HG03342 (cell line): ENCODE data around the gene HOXA1.

ENCODE experiments used
- ATAC-seq: cut with Tn5 transposase; IDR thresholded peaks from one replicate; pipeline ENCODE4 v1.9.1; 2021; ENCODE audit warnings: mild to moderate bottlenecking, moderate library complexity; ENCODE audit not compliant: unreplicated experiment

Gene HOXA1

GRCh38 chr7:27094304-27095049 lies 1.3 kb downstream of the HOXA1 start:
- no peak for ATAC-seq

- ATAC-seq = no peak
Measured at GRCh38 chr7:27093184-27093895, 2.5 kb downstream of the HOXA1 start.

DNA sequence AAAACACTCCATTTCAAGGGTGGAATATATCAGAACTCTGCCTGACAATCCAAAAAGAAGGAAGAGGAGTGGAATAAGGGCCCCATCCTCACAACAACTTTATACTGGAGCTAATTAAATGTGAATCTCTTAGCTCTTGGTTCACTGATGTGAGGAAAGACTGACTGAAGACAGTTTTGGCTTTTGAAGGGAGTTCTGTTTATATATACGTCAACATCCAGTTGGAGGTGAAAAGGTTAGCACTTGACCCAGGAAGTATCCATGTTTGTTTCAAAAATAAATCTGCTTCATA lies 3.0 kb downstream of the HOXA1 start:
- ATAC-seq = no peak

- no peak for ATAC-seq
Measured at GRCh38 chr7:27091941-27092818, 3.6 kb downstream of the HOXA1 start.

- no peak for ATAC-seq
Measured at GRCh38 chr7:27091105-27091504, 4.7 kb downstream of the HOXA1 start.

DNA sequence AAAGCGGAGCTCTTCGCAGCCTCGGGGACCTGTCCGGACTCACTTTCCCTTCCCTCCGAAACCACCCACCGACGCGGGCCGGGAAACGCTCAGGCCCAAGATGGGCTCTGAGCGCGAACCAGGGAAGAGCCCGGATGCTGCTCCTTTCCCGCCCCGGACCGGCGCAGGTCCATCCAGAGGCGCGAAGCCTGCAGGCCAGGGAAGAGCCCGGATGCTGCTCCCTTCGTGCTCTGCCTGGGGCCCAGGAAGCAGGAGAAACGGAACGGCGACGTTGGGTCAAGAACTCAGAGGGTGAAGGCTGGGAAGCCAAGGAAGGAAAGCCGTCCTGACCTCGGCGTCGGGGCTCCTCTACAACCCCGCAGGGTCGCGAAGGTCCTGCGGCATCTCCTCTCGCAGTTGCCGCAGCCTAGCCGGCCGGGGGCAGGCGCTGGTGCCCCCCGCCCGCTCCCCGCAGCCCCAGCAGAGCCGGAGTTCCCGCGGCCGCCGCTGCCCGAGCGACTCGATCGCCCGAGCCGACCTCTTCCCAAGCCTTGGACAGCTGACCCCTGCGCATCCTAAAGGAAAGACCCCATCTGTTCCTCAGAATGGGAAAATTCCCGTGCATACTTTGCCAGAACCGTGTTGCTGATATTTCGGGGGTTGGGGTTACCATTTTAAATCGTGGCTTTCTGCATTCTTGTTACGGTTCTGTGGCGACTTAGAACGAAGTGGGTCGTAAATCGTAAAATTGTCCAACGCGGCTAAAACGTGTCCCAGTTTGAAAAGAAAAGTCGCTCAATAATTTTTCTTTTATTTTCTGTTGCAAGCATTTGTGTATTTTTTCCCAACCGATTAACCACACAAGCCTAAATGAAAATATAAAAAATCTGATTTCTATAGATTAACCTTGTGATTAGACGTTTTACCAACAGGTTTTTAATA lies 7.5 kb downstream of the HOXA1 start:
- no peak for ATAC-seq

DNA sequence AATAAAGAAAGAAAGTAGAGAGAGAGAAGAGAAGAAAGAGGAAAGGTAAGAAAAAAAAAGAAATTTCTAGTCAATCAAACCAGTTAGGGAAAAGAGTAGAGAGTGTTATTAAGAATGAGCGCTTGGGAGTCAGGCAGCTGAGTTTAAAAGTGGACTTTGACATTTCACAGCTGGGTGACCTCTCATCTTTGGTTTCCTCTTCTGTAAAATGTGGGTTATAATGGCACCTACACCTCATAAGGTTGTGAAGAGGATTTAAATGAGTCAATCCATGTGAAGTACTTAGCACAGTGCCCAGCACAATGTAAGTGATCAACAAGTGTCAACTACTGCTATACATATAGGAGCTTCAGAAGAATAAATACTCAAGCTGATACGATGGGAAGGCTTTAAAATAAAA lies 12.2 kb downstream of the HOXA1 start:
- no peak for ATAC-seq

DNA sequence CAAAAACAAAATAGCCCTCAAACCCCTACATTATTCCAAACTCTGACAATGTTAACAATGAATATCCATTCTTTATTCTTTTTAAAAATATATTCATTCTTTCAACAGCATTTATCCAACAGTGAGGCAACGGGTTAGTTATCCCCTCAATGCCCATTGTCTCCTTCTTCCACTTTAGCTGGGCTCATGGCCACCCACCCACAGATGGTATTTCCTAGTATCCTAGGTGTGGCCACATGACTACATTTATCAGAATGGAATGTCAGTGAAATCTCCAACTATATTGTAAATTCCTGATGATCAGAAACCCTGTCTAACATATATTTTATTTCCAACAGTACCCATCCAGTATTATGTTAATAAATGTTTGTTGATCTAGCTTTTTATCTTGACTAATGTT lies 13.6 kb downstream of the HOXA1 start:
- no peak for ATAC-seq

DNA sequence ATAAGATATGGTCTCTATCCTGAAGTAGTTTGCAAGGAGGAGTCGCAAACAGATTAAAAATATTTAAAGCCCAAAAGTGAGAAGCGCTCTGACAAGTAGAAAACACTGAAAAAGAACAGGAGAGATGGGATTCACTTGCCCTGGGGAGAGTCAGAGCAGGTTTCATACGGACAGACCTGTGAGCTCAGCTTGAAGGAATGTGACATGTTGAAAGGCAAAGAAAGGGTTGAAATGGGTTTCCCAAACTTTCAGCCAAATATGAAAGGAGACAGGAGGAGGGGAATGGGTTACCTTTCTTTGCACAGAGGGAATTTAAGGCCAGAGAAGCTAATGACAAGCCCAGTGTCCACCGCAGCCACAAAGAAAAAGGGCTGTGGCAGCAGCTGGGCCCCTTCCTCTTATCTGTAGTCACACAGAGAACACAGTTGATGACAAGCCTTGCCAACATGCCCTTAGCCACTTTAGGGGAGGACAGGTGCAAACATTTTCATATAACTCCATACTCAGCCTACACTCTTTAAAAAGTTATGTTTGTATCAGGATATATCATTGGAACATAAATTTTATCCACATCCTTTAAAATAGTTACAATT lies 14.9 kb downstream of the HOXA1 start:
- no peak for ATAC-seq

GRCh38 chr7:27079234-27079975 lies 16.4 kb downstream of the HOXA1 start:
- no peak for ATAC-seq

DNA sequence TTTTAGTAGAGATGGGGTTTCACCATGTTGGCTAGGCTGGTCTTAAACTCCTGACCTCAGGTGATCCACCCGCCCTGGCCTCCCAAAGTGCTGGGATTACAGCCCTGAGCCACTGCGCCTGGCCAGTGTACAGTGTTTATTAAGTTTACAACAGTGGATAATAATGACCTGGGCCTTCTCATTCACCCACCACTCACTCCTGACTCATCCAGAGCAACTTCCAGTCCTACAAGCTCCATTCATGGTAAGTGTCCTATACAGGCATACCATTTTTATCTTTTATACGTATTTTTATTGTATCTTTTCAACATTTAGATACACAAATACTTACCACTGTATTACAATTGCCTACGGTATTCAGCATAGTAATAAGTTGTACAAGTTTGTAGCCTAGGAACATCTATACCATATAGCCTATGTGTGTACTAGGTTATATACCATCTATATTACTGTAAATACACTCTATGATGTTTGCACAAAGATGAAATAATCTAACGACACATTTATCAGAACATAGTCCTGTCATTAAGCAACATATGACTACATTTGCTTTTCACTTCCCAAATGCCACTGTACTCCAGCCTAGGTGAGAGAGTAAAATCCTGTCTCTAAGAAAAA lies 17.1 kb downstream of the HOXA1 start:
- ATAC-seq = no peak

- ATAC-seq = no peak
Measured at GRCh38 chr7:27073076-27073475, 22.7 kb downstream of the HOXA1 start.

DNA sequence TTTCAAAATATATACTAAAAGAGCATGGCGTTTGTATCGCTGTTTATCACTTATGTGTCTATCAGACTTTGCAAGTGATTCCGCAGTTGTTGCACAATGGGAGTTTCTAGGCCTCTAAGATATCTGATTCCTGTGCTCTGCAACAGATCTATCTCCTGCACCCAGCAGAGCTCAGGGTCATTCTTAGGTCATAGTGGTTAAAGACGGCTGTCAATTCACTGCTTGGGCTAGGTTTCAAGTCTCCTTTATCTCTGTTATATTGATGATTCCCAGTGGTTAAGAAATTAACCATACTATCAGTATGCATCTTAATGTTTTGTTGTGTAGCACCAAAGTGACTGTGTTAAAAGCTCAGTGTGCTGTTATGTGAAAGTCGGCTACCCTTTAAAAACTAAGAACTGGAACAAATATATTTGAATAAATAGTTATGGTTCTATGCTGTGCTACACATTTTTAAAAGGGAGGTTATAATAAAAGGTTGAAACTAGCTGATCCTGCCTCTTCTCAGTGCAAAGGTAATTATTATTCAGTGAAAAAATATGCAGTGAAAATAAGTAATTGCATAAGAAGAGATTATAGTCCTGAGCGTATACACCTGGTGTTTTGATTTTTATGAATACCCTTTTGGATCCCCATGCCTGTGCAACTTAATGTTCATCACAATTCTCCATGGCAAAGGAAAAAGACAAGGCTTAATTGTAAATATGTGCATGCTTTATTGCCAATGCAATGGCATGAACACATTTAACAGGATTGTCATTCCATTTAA lies 24.0 kb downstream of the HOXA1 start:
- ATAC-seq = no peak

DNA sequence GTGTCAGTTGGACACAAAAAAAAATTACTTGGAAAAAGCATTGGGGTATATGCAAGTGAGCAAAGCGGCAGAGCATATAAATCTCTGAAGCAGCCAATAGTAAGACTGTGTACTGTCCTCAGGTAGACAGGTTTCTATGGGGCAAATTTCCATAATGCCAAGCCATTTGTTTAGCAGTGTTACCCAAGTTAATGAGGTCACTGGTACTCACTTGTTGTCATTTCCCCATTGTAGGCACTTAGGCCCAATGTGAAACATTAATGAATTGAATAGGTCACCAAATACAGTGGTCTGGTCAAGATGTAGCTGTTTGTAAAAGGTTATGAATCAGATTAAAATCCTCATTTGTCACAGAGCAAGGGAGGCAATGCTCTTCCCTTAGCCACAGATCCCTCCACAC lies 27.5 kb downstream of the HOXA1 start:
- ATAC-seq = no peak

GRCh38 chr7:27066148-27066547 lies 29.7 kb downstream of the HOXA1 start:
- no peak for ATAC-seq

- no peak for ATAC-seq
Measured at GRCh38 chr7:27065709-27066108, 30.1 kb downstream of the HOXA1 start.

DNA sequence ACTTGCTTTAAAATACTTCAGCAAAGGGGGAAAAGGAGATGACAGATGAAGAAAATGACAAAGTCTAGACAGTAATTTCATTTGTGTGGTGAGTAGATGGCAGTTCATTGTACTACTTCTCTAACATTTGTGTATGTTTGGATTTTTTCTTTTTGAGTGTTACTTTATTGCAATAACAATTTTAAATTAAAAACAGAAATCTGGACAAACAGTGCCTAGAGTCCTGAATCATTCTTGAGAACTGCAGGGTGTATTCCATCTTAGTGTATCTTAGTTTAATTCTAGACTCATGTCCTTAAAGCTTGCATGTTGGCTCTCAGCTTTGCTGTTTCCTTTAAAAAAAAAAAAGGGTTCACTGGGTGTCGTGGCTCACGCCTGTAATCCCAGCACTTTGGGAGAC lies 31.1 kb downstream of the HOXA1 start:
- ATAC-seq = no peak

DNA sequence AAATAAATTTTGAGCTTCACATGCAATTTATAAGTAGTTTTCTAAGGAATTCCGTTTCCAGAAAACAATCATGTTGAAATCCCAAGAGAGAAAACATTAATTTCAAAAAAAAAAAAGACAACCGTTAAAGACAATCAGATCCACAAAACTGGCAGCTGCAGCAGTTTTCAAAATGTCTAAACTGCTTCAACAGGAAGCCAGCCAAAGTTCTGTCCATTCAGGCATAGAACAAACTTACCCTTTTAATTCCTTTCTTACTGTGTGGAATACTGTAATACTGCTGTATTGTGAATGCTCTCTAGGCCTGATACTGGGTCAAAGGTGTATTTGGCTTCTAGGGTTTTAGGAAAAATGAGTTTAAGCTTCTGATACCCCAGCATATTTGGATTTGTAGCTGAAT lies 31.6 kb downstream of the HOXA1 start:
- ATAC-seq = no peak

DNA sequence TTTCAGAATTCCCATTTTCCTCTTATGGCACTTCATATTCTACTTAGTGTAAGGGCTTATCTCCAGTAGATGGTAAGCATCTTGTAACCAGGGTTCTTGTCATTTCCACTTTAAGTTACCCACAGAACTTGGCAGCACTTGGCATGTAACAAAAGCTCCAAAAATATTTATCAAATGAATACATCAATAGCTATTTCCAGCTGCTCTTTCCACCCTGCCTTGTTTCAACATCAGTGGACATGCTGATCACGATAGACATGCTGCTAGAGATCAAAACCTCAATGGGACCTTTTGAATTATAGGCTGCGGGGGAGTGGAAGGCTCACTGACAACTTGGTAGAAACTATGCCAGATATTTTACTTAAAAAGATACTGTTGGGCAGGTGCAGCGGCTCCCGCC lies 32.9 kb downstream of the HOXA1 start:
- ATAC-seq = no peak
